Measurements from ENCODE around the gene C20orf202.
"Not testable (repeated sequence)": the region's sequence is repeated elsewhere in the genome, so short reads cannot be mapped to it uniquely, and the experiment has no call there.

C20orf202 gene

GRCh38 chr20:1250282-1250681 lies 47.0 kb downstream of the C20orf202 start:
- not testable (repeated sequence) for DNase-seq

- DNase-seq, result no peak
These were observed 49.2 kb downstream of the C20orf202 start for GRCh38 chr20:1252416-1252815.

GRCh38 chr20:1254254-1254653 lies 51.0 kb downstream of the C20orf202 start:
- DNase-seq, result no peak

- DNase-seq, result no peak
These were observed 52.4 kb downstream of the C20orf202 start for GRCh38 chr20:1255675-1256074.

Data from activated T-cell treated with anti-CD3 and anti-CD28 coated beads, Interleukin-2, amount 50 U/mL, for 1 hour (primary cell).